CD4-positive, alpha-beta T cell treated with Interleukin-6 at 100 ng/mL for 8 hours (primary cell): ENCODE measurements around the gene ADAMTS19.

ENCODE experiments used
- DNase-seq: peaks from one replicate; pipeline ENCODE4 v3.0.0-alpha.2; 2020; ENCODE audit warnings: mixed read lengths, low spot score

The ADAMTS19 gene

GRCh38 chr5:129672006-129672405, 211.9 kb downstream of the ADAMTS19 start:
- no peak for DNase-seq

GRCh38 chr5:129679671-129680070, 219.6 kb downstream of the ADAMTS19 start:
- no peak for DNase-seq

GRCh38 chr5:129687941-129688340, 227.8 kb downstream of the ADAMTS19 start:
- DNase-seq: no peak

- no peak for DNase-seq
Measured at GRCh38 chr5:129689045-129689444, 228.9 kb downstream of the ADAMTS19 start.

GRCh38 chr5:129691220-129691619, 231.1 kb downstream of the ADAMTS19 start:
- no peak for DNase-seq

- no peak for DNase-seq
Measured at GRCh38 chr5:129696636-129697035, 236.5 kb downstream of the ADAMTS19 start.

GRCh38 chr5:129698661-129699060, 238.6 kb downstream of the ADAMTS19 start:
- no peak for DNase-seq

GRCh38 chr5:129716235-129716634, 256.1 kb downstream of the ADAMTS19 start:
- no peak for DNase-seq

- no peak for DNase-seq
Measured at GRCh38 chr5:129716651-129717050, 256.6 kb downstream of the ADAMTS19 start.

GRCh38 chr5:129717751-129718310, 257.7 kb downstream of the ADAMTS19 start:
- no peak for DNase-seq

- DNase-seq: no peak
Measured at GRCh38 chr5:129718471-129719090, 258.5 kb downstream of the ADAMTS19 start.

GRCh38 chr5:129724222-129724621, 264.1 kb downstream of the ADAMTS19 start:
- no peak for DNase-seq

GRCh38 chr5:129724647-129725046, 264.5 kb downstream of the ADAMTS19 start:
- no peak for DNase-seq

GRCh38 chr5:129739773-129740172, 279.7 kb downstream of the ADAMTS19 start:
- DNase-seq: no peak

- DNase-seq: no peak
Measured at GRCh38 chr5:129743541-129744187, 283.6 kb downstream of the ADAMTS19 start.

GRCh38 chr5:129745997-129746396, 285.9 kb downstream of the ADAMTS19 start:
- DNase-seq: no peak

- DNase-seq: no peak
Measured at GRCh38 chr5:129746876-129747275, 286.8 kb downstream of the ADAMTS19 start.

- DNase-seq: no peak
Measured at GRCh38 chr5:129747572-129748407, 287.7 kb downstream of the ADAMTS19 start, which contains the start of gene MINAR2. Gene MINAR2 (plus strand): TSS chr5:129748094. CDS start chr5:129748191, 97 bp downstream.

- no peak for DNase-seq
Measured at GRCh38 chr5:129748913-129749880, 289.1 kb downstream of the ADAMTS19 start.

- no peak for DNase-seq
Measured at GRCh38 chr5:129760636-129761325, 300.7 kb downstream of the ADAMTS19 start.

- no peak for DNase-seq
Measured at GRCh38 chr5:129763651-129764050, 303.6 kb downstream of the ADAMTS19 start.
